Neural cell (in vitro differentiated cells): ENCODE data around the gene VPS37B. TPM values are rescaled to one million over a fixed set of nuclear protein-coding genes. Genes with fewer than 3 reads are reported as not detected.

ENCODE experiments used
- H2AFZ ChIP-seq: fragments of 200-600, 300-800 bp; sonication (generic), shearing (Covaris generic); 2 replicates; pipeline ENCODE4 v1.6.0; 2014; ENCODE audit warnings: low read depth, mild to moderate bottlenecking, antibody characterized with exemption, low read length, moderate library complexity
- H3F3A ChIP-seq: fragments of 200-600 bp; shearing (Covaris generic); 2 replicates; pipeline ENCODE4 v1.6.1; 2016; ENCODE audit warnings: mild to moderate bottlenecking, moderate library complexity, mixed read lengths, antibody characterized with exemption, low read length; ENCODE audit not compliant: insufficient read depth, poor library complexity, severe bottlenecking
- H3K27ac ChIP-seq: fragments of 200-600, 300-800 bp; sonication (generic), shearing (Covaris generic); 2 replicates; pipeline ENCODE4 v1.5.1; 2014; ENCODE audit warnings: mild to moderate bottlenecking, low read length, moderate library complexity
- H3K27me3 ChIP-seq: fragments of 300-800, 200-600 bp; sonication (generic), shearing (Covaris generic); 2 replicates; pipeline ENCODE4 v1.6.0; 2014; ENCODE audit warnings: mild to moderate bottlenecking, low read depth, low read length, moderate library complexity; ENCODE audit not compliant: insufficient read depth
- H3K36me3 ChIP-seq: fragments of 300-800, 200-600 bp; sonication (generic), shearing (Covaris generic); 2 replicates; pipeline ENCODE4 v1.5.1; 2014; ENCODE audit warnings: mild to moderate bottlenecking, antibody characterized with exemption, low read length, moderate library complexity; ENCODE audit not compliant: insufficient read depth
- H3K4me2 ChIP-seq: fragments of 300-800, 200-600 bp; sonication (generic), shearing (Covaris generic); 2 replicates; pipeline ENCODE4 v1.6.0; 2014; ENCODE audit warnings: mild to moderate bottlenecking, low read length
- H3K4me3 ChIP-seq: fragments of 300-800, 200-600 bp; sonication (generic), shearing (Covaris generic); 2 replicates; pipeline ENCODE4 v1.5.1; 2014; ENCODE audit warnings: mild to moderate bottlenecking, low read length, moderate library complexity
- H3K79me2 ChIP-seq: fragments of 200-600 bp; shearing (Covaris generic); replicated peaks from 2 replicates; pipeline ENCODE4 v1.6.0; 2014; ENCODE audit warnings: mild to moderate bottlenecking, low read length, moderate library complexity; ENCODE audit not compliant: insufficient read depth
- H3K9ac ChIP-seq: fragments of 300-800, 200-600 bp; sonication (generic), shearing (Covaris generic); 2 replicates; pipeline ENCODE4 v1.6.1; 2016; ENCODE audit warnings: mild to moderate bottlenecking, low read length, mixed read lengths
- H3K9me2 ChIP-seq: fragments of 200-600 bp; shearing (Covaris generic); 2 replicates; pipeline ENCODE4 v1.6.1; 2016; ENCODE audit warnings: mild to moderate bottlenecking, low read length, mixed read lengths; ENCODE audit not compliant: insufficient read depth
- H3K9me3 ChIP-seq: fragments of 200-600, 300-800 bp; sonication (generic), shearing (Covaris generic); 2 replicates; pipeline ENCODE4 v1.6.1; 2016; ENCODE audit warnings: mild to moderate bottlenecking, mixed run types, low read length, moderate library complexity, mixed read lengths
- H4K20me1 ChIP-seq: fragments of 200-600 bp; shearing (Covaris generic); 2 replicates; pipeline ENCODE4 v1.6.1; 2016; ENCODE audit warnings: mild to moderate bottlenecking, mixed run types; ENCODE audit not compliant: insufficient read depth
- CTCF ChIP-seq: fragments of 450-650 bp; IDR thresholded peaks from 2 replicates; pipeline ENCODE4 v1.5.1; 2014; ENCODE audit warnings: antibody characterized with exemption, mild to moderate bottlenecking, moderate library complexity; ENCODE audit not compliant: poor library complexity, severe bottlenecking
- EP300 ChIP-seq: fragments of 450-650 bp; conservative IDR thresholded peaks from 2 replicates; pipeline ENCODE4 v1.6.1; 2014; ENCODE audit warnings: antibody characterized with exemption, mild to moderate bottlenecking, moderate library complexity; ENCODE audit not compliant: poor library complexity, severe bottlenecking
- EZH2 ChIP-seq: fragments of 200-600, 300-800 bp; shearing (Covaris generic), sonication (generic); IDR thresholded peaks from 2 replicates; pipeline ENCODE4 v1.6.1; 2014; ENCODE audit warnings: antibody characterized with exemption, low read length, borderline replicate concordance, mild to moderate bottlenecking; ENCODE audit not compliant: insufficient read depth, poor library complexity, severe bottlenecking
- POLR2AphosphoS5 ChIP-seq: IDR thresholded peaks from 2 replicates; pipeline ENCODE4 v1.6.1; 2012
- TAF1 ChIP-seq: IDR thresholded peaks from 2 replicates; pipeline ENCODE4 v1.6.1; 2012; ENCODE audit warnings: low read depth
- polyA plus RNA-seq: library from polyadenylated mRNA; depleted of rRNA; stranded (reverse); fragments of >200 nt; gene quantifications from 2 replicates; pipeline ENCODE4 v1.2.3, GENCODE V29; 2014
- TF ChIP-seq, protein P1 (sequence below): IDR thresholded peaks from 2 replicates; pipeline ENCODE4 v1.6.1; 2012; ENCODE audit warnings: borderline replicate concordance

The VPS37B gene
- polyA plus RNA-seq, 1 donor from 2014 or later = 30.2 TPM

GRCh38 chr12:122866950-122867607 is 28.8 kb downstream of the VPS37B start:
- Histone ChIP-seq H2AFZ (no peak overlapping the region), H3K9me3 (no peaks in the 10 kb centered on the region), H3K36me3 (no peaks in the 10 kb centered on the region), H4K20me1 (no peaks in the 10 kb centered on the region), H3K79me2 (peaks cover 14% of the 10 kb centered on the region), H3K9ac (no peak overlapping the region), H3K4me3 (no peak overlapping the region), H3K27me3 (no peaks in the 10 kb centered on the region), H3K27ac (no peak overlapping the region), H3K9me2 (no peaks in the 10 kb centered on the region), H3K4me2 (no peak overlapping the region), H3F3A (peaks cover 5% of the 10 kb centered on the region)
- TF ChIP-seq POLR2AphosphoS5 (peak; percentile 21), TAF1 (no peak)

DNA sequence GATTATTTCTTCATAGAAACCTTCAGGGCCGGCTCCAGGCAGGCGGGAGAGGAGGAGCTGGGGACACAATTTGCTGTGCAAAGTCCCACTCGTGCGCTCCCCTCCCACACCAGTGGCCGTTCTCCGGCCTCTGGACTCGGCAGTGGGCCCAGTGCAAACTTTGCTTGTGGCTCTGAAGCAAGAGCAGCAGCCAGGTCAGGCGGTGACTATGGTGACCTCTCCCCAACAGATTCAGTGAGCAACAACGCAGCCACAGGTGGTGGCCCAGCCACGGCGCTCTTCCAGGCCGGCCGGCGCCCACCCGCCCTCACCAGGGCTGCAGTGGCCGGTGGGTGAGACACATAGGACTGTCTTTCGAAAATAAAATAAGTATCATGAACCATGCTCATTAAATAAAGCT is 29.5 kb downstream of the VPS37B start:
- H3K27me3 ChIP-seq = no peaks in the 10 kb centered on the region
- no peak overlapping the region for H3K4me2 ChIP-seq
- H3K4me3 ChIP-seq = no peak overlapping the region
- H2AFZ ChIP-seq = no peak overlapping the region
- no peaks in the 10 kb centered on the region for H3K9me3 ChIP-seq
- no peaks in the 10 kb centered on the region for H3K9me2 ChIP-seq
- no peaks in the 10 kb centered on the region for H3K36me3 ChIP-seq
- peaks cover 11% of the 10 kb centered on the region for H3K79me2 ChIP-seq
- peaks cover 5% of the 10 kb centered on the region for H3F3A ChIP-seq
- no peak overlapping the region for H3K9ac ChIP-seq
- no peak overlapping the region for H3K27ac ChIP-seq
- no peaks in the 10 kb centered on the region for H4K20me1 ChIP-seq
- TF ChIP-seq POLR2AphosphoS5 = peak; percentile 21
- TF ChIP-seq, protein P1, sequence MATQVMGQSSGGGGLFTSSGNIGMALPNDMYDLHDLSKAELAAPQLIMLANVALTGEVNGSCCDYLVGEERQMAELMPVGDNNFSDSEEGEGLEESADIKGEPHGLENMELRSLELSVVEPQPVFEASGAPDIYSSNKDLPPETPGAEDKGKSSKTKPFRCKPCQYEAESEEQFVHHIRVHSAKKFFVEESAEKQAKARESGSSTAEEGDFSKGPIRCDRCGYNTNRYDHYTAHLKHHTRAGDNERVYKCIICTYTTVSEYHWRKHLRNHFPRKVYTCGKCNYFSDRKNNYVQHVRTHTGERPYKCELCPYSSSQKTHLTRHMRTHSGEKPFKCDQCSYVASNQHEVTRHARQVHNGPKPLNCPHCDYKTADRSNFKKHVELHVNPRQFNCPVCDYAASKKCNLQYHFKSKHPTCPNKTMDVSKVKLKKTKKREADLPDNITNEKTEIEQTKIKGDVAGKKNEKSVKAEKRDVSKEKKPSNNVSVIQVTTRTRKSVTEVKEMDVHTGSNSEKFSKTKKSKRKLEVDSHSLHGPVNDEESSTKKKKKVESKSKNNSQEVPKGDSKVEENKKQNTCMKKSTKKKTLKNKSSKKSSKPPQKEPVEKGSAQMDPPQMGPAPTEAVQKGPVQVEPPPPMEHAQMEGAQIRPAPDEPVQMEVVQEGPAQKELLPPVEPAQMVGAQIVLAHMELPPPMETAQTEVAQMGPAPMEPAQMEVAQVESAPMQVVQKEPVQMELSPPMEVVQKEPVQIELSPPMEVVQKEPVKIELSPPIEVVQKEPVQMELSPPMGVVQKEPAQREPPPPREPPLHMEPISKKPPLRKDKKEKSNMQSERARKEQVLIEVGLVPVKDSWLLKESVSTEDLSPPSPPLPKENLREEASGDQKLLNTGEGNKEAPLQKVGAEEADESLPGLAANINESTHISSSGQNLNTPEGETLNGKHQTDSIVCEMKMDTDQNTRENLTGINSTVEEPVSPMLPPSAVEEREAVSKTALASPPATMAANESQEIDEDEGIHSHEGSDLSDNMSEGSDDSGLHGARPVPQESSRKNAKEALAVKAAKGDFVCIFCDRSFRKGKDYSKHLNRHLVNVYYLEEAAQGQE = no peak

DNA sequence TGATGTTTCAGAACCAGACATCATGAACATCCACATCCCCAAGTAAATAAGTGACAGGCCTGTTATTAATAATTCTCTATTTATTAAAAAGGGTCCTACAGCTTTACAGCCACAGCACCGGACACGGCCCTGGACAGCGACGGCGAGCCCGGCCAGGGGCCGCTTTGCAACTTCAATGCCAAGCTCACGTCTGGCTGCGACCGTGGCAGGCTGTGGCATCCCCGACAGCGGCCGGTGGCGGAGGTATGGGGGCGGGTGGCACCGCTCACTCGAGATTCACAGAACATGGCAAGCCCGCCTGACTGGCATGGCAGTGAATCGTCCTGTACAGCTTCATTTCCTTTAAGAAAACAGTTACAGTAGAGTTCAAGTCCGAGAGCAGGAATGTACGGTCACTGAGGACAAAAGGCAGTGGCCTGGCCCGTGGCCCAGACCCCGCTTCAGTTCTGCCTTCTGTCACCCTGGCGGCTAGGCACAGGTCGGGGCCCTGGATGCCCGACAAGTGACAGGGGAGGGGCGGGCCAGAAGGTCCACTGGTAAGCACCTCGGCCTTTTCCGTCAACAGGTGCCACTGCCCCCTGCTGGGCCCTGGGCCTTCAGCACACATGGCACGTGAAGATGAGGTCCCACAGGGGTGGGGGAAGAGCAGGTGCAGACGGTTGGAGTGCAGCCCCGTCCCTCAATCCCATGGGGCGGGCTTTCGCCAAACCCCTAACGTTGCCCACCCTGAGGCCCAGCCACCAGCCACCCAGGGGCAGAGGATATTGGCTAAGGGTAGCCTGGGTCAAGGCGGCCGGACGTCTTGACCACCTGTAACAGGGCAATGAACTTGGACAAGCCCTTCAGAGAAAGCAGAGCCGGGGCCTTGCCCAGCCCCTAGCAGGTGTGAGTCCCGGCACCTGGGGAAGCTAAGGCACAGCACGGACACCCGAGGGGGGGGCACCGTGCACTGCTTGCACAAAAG is 30.4 kb downstream of the VPS37B start:
- no peak overlapping the region for H3K27ac ChIP-seq
- H3K9ac ChIP-seq = no peak overlapping the region
- no peak overlapping the region for H3K4me3 ChIP-seq
- TF ChIP-seq EP300 = no peak
- TF ChIP-seq POLR2AphosphoS5 = peak; percentile 7
- peak; percentile 9 for TF ChIP-seq CTCF
- no peak for TF ChIP-seq EZH2
- TF ChIP-seq TAF1 = no peak
- H3K36me3 ChIP-seq = no peaks in the 10 kb centered on the region
- H3K4me2 ChIP-seq = no peak overlapping the region
- H3K9me2 ChIP-seq = no peaks in the 10 kb centered on the region
- no peak overlapping the region for H2AFZ ChIP-seq
- H3K27me3 ChIP-seq = no peaks in the 10 kb centered on the region
- H3F3A ChIP-seq = no peaks in the 10 kb centered on the region
- no peaks in the 10 kb centered on the region for H4K20me1 ChIP-seq
- H3K79me2 ChIP-seq = peaks cover 5% of the 10 kb centered on the region
- H3K9me3 ChIP-seq = no peaks in the 10 kb centered on the region
